HEK293 (cell line): ENCODE measurements around the gene KRTAP6-2.

Experiments
- CTCF ChIP-seq: fragments of 450-650 bp; formaldehyde crosslinking; IDR thresholded peaks from 2 replicates; pipeline ENCODE4 v1.5.1; 2016; ENCODE audit warnings: missing biosample characterization, missing genetic modification characterization
- KLF10 ChIP-seq: fragments of 450-650 bp; IDR thresholded peaks from 2 replicates; pipeline ENCODE4 v1.5.1; 2018; ENCODE audit warnings: missing biosample characterization, mild to moderate bottlenecking, missing genetic modification characterization
- TCF7L2 ChIP-seq: IDR thresholded peaks from 2 replicates; pipeline ENCODE4 v1.6.1; 2011; ENCODE audit warnings: low read depth, mild to moderate bottlenecking, inconsistent platforms, low read length, moderate library complexity, borderline replicate concordance
- YY1 ChIP-seq: fragments of 450-650 bp; formaldehyde crosslinking; IDR thresholded peaks from 2 replicates; pipeline ENCODE4 v1.5.1; 2018; ENCODE audit warnings: missing biosample characterization, missing genetic modification characterization
- ZNF274 ChIP-seq, 2 experiments: fragments of 200-500 bp in 1 of 2; fragments of 450-650 bp in 1 of 2; sonication (Bioruptor generic) in 1 of 2; formaldehyde crosslinking in 1 of 2; IDR thresholded peaks; 2 replicates each; pipeline versions ENCODE4 v1.5.1 to v1.6.1; 2014 to 2016; ENCODE audit warnings: borderline replicate concordance in 1 of 2, inconsistent platforms in 1 of 2, low read length in 1 of 2, missing biosample characterization in 1 of 2, missing genetic modification characterization in 1 of 2
- ZNF76 ChIP-seq: fragments of 450-650 bp; formaldehyde crosslinking; IDR thresholded peaks from 2 replicates; pipeline ENCODE4; 2016; ENCODE audit warnings: low read depth, missing biosample characterization, missing genetic modification characterization, borderline replicate concordance
- ZNF776 ChIP-seq: fragments of 450-650 bp; formaldehyde crosslinking; IDR thresholded peaks from 2 replicates; pipeline ENCODE4 v1.5.0; 2017; ENCODE audit warnings: missing biosample characterization, missing genetic modification characterization, borderline replicate concordance
- TF ChIP-seq, protein P1 (sequence below): fragments of 450-650 bp; formaldehyde crosslinking; IDR thresholded peaks from 2 replicates; pipeline ENCODE4 v1.5.1; 2016; ENCODE audit warnings: missing biosample characterization, missing genetic modification characterization
- TF ChIP-seq, protein P2 (sequence below): fragments of 450-650 bp; formaldehyde crosslinking; IDR thresholded peaks from 2 replicates; pipeline ENCODE4 v1.5.1; 2016; ENCODE audit warnings: missing biosample characterization, missing genetic modification characterization
- TF ChIP-seq, protein P3 (sequence below): fragments of 450-650 bp; formaldehyde crosslinking; IDR thresholded peaks from 2 replicates; pipeline ENCODE4 v1.5.1; 2016; ENCODE audit warnings: missing biosample characterization, missing genetic modification characterization, low read depth
- TF ChIP-seq, protein P4 (sequence below): fragments of 450-650 bp; formaldehyde crosslinking; IDR thresholded peaks from 2 replicates; pipeline ENCODE4; 2016; ENCODE audit warnings: missing biosample characterization, missing genetic modification characterization

DNA sequence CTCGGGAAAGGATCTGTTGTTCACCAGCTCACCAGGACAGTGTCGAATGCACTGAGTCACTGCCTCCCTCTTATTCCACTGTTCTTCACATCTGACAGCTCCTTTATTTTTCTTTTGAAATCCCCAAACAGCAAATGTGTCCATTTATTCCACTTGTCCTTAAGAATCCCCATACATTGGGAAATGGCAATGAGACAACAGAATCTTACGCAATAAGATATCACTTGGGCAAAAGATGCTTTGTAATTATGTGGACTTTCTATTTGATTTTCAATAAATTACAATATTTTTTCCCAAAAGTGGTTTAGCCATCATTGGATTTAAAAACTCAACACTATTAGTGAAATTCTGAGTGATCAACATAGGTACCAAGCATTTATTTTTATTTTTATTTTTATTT, 40.0 kb upstream of the KRTAP6-2 start:
- no peak for TF ChIP-seq ZNF274 (IDR thresholded peaks at IDR 0.05; ENCODE audit: low read length)
- TF ChIP-seq ZNF274 (tag by site-specific recombination; IDR thresholded peaks at IDR 0.05; ENCODE audit: borderline replicate concordance) = no peak
- no peak for TF ChIP-seq CTCF (tag by site-specific recombination)
- no peak for TF ChIP-seq YY1 (tag by site-specific recombination)
- no peak for TF ChIP-seq KLF10 (tag by site-specific recombination)
- no peak for TF ChIP-seq TCF7L2
- TF ChIP-seq, protein P1, sequence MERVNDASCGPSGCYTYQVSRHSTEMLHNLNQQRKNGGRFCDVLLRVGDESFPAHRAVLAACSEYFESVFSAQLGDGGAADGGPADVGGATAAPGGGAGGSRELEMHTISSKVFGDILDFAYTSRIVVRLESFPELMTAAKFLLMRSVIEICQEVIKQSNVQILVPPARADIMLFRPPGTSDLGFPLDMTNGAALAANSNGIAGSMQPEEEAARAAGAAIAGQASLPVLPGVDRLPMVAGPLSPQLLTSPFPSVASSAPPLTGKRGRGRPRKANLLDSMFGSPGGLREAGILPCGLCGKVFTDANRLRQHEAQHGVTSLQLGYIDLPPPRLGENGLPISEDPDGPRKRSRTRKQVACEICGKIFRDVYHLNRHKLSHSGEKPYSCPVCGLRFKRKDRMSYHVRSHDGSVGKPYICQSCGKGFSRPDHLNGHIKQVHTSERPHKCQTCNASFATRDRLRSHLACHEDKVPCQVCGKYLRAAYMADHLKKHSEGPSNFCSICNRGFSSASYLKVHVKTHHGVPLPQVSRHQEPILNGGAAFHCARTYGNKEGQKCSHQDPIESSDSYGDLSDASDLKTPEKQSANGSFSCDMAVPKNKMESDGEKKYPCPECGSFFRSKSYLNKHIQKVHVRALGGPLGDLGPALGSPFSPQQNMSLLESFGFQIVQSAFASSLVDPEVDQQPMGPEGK (tag by site-specific recombination) = no peak
- TF ChIP-seq ZNF776 (tag by site-specific recombination) = no peak
- no peak for TF ChIP-seq ZNF76 (tag by site-specific recombination)
- TF ChIP-seq, protein P2, sequence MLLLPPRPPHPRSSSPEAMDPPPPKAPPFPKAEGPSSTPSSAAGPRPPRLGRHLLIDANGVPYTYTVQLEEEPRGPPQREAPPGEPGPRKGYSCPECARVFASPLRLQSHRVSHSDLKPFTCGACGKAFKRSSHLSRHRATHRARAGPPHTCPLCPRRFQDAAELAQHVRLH (tag by site-specific recombination) = no peak
- TF ChIP-seq, protein P3, sequence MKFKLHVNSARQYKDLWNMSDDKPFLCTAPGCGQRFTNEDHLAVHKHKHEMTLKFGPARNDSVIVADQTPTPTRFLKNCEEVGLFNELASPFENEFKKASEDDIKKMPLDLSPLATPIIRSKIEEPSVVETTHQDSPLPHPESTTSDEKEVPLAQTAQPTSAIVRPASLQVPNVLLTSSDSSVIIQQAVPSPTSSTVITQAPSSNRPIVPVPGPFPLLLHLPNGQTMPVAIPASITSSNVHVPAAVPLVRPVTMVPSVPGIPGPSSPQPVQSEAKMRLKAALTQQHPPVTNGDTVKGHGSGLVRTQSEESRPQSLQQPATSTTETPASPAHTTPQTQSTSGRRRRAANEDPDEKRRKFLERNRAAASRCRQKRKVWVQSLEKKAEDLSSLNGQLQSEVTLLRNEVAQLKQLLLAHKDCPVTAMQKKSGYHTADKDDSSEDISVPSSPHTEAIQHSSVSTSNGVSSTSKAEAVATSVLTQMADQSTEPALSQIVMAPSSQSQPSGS (tag by site-specific recombination) = no peak
- TF ChIP-seq, protein P4, sequence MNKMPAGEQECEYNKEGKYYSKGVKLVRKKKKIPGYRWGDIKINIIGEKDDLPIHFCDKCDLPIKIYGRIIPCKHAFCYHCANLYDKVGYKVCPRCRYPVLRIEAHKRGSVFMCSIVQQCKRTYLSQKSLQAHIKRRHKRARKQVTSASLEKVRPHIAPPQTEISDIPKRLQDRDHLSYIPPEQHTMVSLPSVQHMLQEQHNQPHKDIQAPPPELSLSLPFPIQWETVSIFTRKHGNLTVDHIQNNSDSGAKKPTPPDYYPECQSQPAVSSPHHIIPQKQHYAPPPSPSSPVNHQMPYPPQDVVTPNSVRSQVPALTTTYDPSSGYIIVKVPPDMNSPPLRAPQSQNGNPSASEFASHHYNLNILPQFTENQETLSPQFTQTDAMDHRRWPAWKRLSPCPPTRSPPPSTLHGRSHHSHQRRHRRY (tag by site-specific recombination) = no peak
